ENCODE data around the gene S100A10.

Gene S100A10

DNA sequence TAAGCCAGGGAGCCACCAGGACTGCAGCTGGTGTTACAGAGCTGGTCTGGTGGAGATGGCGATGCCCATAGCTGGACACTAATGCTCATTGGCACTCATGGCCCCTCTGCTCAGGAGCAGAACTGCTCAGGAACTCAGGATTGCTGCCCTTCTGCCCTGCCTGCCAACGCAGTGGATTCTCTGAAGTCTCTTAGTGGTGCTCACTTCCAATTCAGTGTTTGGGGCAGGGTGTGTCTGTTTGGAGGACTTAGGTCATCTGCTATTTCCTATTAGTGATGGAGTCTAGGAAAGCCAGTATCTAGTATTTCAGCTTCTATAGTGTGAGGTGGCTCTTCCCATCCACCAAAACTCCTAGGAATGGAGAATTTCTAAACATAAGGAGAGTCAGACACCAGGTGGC lies 29.1 kb downstream of the S100A10 start:
- no peak for DNase-seq (ENCODE audit: low spot score)

DNA sequence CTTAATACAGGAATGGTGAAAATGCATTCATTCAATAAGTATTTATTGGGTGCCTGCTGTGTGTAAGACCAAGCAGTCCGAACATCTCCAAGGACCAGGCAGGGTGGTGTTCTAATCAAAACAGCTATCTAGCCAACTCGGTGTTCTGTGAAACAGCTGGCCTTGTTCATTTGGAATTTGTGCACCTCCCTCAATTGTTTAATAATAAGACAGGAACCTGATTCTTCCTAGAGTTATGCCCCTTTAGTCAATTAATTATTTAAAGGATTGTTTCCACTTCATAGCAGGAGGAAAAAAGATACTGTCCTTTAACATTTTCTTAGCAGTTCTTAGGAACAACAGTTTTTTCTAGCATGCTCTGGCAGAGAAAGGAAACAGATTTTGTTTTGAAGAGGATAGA lies 30.4 kb downstream of the S100A10 start:
- DNase-seq (ENCODE audit: low spot score), result no peak

DNA sequence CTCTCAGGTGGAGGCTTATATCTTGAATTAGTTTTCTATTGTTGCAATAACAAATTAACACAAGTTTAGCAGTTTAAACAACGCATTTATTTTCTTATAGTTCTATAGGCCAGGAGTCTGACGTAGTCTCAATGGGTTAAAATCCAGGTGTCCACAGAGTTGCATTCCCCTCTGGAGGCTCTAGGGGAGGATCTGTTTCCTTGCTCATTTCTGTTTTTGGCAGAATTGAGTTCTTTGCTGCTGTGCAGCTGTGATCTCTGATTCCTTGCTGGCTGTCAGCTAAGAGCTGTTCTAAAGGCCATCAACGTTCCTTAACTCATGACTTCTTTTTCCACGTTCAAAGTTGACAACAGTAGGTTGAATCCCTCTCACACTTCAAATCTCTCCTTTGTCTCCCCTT lies 31.8 kb downstream of the S100A10 start:
- no peak for DNase-seq (ENCODE audit: low spot score)

DNA sequence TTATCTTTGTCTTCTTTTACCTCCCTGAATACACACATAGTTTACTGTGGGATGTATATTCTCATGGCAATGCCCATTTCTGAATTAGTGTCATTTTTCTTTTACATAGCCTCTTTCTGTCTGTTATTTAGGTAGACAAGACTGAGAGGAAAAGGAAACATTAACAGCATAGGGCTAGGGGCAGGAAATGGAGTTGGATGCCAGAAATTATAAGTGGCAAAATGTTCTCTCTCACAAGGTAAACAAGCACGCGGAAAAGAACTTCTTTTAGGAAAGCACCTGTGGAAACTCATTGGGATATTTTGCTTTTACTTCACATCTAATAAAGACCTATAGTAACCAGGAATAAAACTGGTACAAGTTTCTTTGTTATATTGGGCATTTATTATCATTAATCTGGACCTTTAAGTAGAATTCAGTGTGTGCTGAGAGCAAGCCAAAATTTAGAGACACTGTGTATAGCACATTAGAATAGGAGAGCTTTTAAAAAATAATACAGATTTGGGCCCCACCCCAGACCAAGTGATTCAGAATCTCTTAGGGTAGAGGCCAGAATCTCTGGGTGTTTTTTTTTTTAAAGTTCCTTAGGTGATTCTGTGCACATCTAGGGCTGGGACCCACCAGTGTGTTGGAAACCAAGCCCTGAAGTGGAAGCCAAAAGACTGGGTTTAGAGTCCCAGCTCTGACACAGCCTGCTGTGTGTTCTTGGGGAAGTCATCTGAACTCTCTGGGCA lies 32.7 kb downstream of the S100A10 start:
- no peak for DNase-seq (ENCODE audit: low spot score)

DNA sequence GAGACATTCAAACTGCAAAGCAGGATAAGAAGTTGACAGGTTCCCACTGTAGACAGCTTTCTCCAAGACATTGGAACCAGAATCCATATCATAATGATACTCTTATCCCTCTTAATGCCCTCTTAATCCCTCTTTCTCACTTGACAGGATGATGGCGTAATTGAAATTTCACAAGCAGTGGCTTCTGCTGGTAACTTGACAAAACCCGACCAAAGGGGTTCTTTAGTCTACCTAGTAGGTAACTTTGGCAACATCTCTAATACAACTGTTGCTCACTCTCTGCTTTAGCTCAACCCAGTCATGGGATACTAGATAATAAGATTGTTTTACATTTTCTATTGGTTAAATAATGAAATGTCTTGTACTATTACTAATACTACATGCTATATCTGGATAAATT lies 34.7 kb downstream of the S100A10 start:
- DNase-seq (ENCODE audit: low spot score), result no peak

DNA sequence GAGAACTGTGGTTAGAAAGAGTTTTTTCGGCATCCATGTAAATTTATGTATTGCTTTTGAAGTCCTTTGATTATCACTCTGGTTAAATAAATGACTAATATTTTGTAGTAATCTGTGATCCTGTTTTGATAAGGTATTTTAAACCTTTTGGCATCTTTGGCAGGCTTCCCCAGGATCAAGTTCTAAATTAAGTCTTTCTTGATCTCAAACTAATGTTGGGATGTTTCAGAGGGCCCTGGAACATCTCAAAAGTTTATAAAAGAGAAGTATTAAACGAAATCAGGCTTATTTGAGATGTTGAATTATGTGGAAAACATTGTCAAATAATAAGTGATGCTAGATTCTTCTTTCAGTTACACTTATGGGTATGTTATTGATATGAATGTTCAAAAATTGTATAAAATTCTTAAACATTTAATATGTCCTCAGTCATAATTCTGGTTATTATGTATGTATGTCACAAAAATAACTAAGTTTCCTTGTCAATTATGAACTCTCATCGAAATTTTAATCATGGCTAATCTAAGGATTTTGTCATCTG lies 36.6 kb downstream of the S100A10 start:
- DNase-seq (ENCODE audit: low spot score), result no peak

DNA sequence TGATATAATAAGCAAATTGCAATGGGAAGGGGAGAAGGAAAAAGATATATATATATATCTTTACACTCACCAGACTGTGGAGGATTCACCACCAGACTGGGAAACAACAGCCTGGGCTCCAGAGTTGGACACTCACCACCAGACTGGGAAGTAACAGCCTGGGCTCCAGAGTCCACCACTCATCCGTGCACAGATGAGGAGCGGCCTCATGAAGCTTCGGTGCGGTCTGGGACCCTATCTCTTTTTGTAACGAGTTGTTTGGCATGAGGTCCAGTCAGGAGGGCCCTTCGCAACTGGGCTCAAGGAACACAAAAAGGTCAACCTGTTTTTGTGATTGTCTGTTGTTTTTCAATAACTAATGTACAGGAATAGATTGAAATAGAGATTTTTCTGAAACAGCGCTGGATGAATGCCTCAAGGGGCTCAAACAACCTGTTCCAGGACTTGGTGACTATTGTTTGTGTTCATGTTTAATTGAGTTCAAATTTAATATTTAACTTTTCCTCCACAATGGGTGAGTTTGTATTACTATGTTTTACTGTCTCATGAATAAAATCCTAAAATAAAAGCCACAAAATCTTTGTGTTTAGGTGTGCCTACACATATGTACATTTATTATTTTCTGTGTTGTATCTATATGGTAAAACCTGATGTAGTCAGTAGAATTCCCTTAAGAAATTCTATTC lies 40.1 kb downstream of the S100A10 start:
- DNase-seq (ENCODE audit: low spot score), result no peak

DNA sequence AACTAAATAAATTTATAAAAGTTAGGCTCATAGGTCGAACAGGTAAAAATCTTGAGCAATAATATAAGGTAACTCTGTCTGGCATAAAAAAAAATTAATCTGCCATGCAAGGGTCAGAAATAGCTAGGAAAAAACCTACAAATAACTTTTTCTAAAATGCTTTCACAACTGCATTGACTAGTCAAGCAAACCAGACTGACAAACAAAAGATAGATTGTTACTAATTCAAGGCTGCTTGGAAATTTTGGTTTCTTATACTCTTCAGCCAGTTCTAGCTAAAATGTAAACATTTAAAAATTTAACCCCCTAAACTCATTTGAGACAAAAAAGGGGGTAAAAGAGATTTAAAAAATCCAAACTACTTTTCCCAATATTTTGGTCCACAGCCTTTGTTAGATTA lies 40.8 kb downstream of the S100A10 start:
- peak; percentile 70 for DNase-seq (ENCODE audit: low spot score)

DNA sequence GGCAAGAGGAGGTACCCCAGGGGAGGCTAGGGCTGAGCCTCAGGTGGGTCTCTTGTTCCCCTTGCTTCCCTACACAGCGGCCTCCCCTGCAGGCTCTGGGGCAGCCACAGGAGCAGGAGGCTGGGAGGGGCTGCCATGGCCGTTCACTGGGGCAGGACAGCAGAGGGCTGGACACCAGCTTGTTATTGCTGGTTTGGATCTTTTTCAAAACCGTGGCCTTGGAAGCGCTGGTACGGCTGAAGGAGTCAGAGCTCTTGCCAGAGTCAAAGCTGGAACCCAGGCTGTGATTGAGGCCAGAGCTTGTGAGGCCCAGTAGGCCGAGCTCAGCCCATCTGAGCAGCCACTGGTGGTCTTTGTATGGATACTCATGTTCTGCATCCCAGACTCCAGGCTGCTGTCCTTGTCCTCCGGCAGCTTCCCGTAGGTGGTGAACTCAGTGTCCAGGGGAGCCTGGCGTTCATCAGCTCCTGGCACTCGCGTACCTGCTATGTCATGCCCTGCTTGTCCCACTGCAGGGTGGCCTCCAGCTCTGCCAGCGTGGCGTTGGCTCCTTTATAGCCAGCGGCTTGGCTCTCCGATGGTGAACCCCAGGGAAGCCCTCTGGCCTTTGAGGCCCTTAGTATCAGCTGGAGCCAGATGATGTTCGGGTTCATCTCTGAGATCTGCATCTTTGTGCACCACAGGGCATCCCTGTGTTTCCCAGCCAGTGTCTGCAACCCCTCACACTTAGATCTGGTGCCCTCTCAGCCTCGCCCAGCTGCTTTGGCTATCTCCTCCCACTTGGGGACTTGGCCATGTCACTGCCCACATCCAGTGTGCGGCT lies 44.1 kb downstream of the S100A10 start:
- no peak for DNase-seq (ENCODE audit: low spot score)

DNA sequence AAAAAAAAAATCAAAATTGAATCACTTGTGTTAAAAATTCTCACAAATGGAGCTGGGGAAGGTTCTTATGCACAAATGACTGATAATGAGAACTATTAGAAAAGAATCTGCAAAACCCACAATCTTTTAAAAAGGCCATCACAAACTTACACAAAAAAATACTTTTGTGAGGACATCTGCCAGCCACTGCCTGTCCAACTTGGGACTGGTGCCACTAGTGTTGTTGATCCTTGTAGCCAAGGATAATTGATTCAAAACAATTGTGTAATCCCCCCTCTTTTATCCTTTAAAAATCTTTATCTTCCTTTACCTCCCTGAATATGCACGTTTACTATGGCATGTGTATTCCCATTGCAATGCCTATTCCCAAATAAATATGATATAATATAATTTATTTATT lies 45.2 kb downstream of the S100A10 start:
- DNase-seq (ENCODE audit: low spot score), result no peak

DNA sequence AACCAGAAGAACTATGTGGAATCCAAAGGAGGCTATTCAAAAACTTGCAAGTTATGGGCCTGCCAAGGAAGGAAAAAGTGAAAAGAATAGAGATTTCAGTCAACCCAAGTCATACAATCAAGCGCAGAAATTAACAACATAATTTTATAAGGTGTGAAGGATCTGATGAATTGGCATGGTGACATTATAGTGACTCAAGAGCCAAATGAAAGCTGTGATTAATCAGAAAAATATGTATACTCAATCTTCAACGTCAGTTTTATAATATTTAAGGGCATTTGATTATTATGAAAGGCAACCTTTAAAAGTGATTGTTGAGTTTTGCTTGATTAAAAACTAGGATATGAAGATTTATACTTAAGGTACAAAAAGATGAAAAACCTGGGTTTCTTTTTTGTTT lies 46.5 kb downstream of the S100A10 start:
- no peak for DNase-seq (ENCODE audit: low spot score)

DNA sequence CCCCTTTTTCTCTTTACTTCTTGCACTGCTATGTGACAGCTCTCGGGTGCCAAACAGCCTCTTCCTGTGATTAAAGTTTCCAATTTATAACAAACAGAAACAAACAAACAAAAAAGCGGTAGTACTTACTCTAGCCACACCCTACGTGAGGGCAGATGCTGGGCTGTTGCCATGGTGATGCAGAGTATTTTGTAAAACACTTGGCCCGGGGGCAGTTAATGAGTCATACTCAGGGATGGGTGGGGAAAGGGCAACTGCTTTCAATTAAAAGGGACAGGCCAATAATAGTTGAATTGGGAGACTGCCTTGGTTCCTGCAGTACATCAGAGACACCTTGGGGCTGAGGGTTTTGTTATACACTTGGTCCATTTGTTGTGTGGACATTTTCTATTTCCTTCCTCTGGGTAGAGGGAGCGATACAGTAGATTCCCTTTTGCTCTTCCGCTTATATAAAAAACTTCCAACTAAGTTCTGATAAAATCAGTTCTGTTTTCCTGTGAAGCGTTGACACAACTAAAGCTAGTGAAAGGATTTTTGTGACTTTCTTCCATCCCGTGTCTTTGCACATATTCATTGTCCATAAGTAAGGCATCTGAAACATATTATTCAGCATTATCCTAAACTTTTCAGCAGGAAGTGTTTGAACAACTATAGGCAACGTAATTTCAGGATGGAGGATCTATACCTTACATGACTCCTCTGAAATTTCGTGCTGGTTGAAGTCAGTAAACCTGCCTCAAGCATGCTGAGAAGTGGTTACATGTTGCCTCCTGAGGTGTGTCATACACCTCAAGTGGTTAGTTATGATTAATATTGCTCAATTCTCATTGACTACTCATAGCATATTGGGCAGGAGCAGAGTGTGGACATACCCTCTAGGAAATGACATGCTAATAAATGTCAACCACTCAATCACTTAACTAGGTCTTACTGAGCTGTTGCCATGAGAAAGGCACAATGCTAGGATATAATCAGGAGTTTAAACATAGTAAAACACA lies 47.6 kb downstream of the S100A10 start:
- peak; percentile 99 for DNase-seq (ENCODE audit: low spot score)

DNA sequence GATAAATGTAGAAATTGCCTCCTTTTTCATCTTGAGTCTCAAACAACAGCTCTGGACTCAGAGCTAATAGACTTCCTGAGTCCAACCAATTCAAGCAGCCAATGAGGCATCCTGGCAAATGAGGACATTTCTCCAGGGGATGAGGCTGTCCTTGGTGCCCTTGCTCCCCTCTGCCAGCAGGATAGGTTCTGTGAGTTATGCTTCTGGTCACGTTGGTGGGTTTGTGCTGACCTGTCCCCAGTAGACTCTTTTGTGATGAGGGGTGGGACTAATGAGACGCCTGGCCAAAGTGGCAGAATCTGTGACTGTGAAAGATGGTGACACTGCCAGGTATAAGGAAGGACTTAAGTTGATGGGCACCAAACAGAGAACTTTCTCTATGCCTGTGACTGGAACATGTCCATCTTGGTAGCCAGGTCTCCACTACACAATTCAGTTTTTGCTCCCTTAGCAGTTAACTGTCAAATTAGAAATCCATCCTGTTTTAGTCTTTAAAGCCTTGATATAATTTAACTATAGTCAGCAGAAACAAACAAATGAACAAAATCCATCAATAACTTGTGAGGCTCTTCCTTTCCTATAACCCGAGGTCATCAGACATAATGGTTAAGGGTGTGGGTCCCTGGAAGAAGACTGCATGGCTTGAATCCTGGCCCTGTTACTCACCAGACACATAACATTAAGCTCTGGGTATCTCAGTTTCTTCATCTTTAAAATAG lies 48.6 kb downstream of the S100A10 start:
- DNase-seq (ENCODE audit: low spot score), result no peak

DNA sequence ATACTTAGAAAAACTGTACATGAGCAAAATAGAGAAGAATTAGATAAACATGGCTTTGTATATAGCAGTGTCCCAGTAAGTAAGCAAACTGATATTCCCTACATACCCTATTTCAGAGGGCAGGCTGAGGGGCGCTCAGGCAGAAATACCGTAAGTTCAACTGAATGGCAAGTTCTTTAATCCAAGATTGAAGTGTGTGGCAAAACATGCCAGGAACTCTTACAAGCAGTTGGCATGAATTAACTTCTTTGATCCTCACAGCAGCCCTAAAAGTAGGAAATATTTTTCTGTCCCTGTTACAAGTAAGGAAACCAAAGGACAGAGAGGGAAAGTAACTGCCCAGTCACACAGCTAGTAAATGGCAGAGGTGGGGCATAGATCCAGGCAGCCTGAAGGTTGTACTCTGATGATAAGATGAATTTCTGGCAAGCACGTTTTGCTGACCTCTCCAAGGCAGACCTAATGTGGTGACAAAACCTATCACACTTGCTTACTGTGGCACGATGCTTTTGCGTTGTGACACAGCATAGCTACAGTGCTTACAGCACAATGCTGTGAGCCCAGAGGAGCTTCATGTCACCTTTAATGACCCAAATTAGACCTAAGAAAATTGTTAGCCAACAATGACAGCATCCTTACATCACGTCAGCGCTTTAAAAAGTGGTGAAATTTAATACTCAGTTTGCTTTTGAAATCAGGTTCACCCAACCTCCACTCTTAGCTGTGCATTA lies 49.4 kb downstream of the S100A10 start:
- DNase-seq (ENCODE audit: low spot score), result no peak

DNA sequence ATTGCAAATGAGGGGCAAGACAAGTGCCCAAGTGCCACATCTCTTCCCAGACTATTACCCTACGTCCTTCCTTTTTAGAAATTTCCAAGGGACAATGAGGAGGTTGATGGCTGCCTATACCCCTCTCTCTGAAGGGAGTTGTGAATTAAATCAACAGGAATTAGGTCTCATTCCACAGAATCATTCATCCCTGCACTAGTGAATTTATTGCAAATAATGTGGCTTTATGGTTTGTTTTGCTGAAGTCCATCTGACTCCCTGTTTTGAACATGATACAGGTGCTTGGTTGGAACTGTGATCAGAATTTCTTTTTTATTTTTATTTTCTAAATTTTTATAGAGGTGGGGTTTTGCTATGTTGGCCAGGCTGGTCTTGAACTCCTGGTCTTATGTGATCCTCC lies 50.1 kb downstream of the S100A10 start:
- DNase-seq (ENCODE audit: low spot score), result no peak

DNA sequence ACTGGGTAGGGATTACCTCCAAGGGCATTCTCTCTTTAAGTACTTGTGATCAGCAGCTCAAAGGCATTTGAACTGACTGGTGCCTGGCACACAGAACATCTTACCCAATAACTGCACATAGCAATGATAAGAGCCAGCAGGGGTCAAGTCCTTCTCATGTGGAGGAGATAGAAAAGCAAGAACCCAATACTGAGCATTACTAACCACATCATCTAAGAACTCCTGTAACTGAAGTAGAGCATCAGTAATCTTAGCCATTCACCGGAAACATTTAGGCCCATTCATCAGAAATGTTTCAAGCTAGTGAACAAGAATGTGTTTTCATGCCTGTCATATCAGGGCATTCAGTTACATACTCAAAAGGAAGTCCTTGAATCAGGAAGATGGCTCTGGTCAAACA lies 50.8 kb downstream of the S100A10 start:
- no peak for DNase-seq (ENCODE audit: low spot score)

DNA sequence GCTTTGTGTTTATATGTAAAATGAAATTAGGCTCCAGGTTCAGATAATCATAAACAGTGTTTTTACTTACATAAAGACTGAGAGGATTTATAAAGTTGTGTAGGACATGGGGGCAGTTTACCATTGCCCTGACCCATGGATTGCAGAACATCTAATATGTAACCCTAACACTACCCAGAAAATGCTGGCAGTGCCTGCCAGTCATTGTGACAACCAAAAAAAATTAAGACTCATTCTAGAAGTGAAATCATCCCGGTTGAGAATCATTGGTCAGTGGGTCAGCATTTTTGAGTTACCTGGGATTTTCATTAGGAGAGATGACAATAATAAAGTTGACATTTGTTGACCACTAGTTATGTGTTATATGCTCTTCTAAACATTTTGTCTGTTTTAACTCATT lies 53.1 kb downstream of the S100A10 start:
- no peak for DNase-seq (ENCODE audit: low spot score)

DNA sequence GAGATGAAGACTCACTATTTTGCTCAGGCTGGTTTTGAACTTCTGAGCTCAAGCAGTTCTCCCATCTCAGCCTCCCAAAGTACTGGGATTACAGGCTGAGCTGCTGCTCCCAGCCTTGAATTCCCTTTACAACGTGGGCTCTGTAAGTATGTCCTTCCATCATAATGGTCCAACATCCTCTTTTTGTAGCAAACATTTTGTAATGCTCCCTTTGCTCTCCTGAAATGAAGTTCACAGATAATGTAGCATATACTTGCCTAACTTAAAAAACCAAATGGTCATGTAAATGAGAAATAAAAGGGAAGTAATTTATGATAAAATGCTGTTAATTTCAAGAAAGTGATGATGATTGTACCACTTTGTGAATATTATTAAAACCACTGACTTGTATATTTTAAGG lies 53.9 kb downstream of the S100A10 start:
- no peak for DNase-seq (ENCODE audit: low spot score)

DNA sequence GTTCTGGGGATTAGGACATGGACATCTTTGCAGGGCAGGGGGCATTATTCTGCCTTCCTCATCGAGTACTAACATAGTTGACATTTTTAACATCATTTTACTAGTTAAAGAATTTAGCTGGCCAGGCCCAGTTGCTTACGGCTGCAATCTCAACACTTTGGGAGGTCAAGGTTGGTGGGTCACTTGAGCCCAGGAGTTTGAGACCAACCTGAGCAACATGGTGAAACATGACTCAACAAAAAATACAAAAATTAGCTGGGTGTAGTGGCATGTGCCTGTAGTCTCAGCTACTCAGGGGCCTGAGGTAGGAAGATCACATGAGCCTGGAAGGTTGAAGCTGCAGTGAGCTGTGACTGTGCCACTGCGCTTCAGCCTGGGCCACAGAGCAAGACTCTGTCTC lies 54.5 kb downstream of the S100A10 start:
- DNase-seq (ENCODE audit: low spot score), result no peak

DNA sequence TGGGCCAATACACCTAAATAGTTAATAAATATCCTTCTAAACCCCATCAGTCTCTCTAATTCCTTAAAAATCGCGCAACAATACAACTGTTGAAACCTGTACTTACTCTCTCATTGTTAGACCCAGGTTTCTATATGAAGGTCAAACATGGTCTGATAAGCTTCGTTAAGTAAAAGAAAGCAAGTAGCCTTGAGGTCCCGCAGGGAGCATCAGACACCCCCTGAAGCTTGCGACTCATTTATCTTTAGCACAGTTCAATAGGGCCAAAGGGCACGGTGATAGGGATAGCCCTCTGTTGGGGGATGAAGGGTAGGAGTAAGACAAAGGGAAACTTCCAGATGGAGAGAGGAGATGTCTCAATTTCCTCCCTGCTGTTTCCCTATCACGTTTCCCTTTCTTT lies 57.0 kb downstream of the S100A10 start:
- no peak for DNase-seq (ENCODE audit: low spot score)

Data from COLO829 (cell line).